Omental fat pad (tissue), 4 donors: ENCODE data around the gene DDX42. TPM values are rescaled to one million over a fixed set of nuclear protein-coding genes. Genes with fewer than 3 reads are reported as not detected.

ENCODE experiments used
- ATAC-seq: fragments of 150-250 bp; one replicate; pipeline ENCODE4 v1.9.1; 2016; ENCODE audit warnings: mild to moderate bottlenecking, moderate library complexity; ENCODE audit not compliant: low FRiP score
- DNase-seq: peaks from one replicate; pipeline ENCODE4 v3.0.0-alpha.2; 2019; ENCODE audit warnings: low spot score
- total RNA-seq, 4 donors: library from RNA; depleted of rRNA; stranded (reverse); fragments of >200 nt; gene quantifications; one replicate each; pipeline ENCODE4 v1.1.0, GENCODE V29; 2016
- TF ChIP-seq, protein P1 (sequence below), 3 donors: fragments of 450-650 bp; IDR thresholded peaks; one replicate each; pipeline ENCODE4 v1.5.1; 2016 to 2017; ENCODE audit warnings: antibody characterized with exemption in 3 of 3, mild to moderate bottlenecking in 3 of 3, moderate library complexity in 2 of 3

Gene DDX42
- total RNA-seq, 4 donors from 2014 or later = 87.2 to 150 (median 112) TPM

DNA sequence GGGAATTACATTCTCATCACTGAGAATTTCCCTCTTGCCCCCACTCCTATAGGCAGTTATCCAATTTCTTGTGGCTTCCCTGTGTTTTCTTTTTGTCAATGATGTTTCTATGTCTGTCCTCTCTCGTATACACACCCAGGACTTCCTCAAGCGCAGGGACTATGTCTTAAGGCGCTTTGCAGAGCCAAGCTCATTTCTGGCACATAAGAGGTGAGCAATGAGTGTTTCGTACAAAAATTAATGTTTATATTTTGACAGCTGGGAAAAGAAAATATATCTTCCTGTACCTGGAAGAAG is 947 bp downstream of the DDX42 start:
- DNase-seq (no peak), ATAC-seq (no peak)
- TF ChIP-seq, protein P1, sequence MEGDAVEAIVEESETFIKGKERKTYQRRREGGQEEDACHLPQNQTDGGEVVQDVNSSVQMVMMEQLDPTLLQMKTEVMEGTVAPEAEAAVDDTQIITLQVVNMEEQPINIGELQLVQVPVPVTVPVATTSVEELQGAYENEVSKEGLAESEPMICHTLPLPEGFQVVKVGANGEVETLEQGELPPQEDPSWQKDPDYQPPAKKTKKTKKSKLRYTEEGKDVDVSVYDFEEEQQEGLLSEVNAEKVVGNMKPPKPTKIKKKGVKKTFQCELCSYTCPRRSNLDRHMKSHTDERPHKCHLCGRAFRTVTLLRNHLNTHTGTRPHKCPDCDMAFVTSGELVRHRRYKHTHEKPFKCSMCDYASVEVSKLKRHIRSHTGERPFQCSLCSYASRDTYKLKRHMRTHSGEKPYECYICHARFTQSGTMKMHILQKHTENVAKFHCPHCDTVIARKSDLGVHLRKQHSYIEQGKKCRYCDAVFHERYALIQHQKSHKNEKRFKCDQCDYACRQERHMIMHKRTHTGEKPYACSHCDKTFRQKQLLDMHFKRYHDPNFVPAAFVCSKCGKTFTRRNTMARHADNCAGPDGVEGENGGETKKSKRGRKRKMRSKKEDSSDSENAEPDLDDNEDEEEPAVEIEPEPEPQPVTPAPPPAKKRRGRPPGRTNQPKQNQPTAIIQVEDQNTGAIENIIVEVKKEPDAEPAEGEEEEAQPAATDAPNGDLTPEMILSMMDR (IDR thresholded peaks at IDR 0.05) = no peak

DNA sequence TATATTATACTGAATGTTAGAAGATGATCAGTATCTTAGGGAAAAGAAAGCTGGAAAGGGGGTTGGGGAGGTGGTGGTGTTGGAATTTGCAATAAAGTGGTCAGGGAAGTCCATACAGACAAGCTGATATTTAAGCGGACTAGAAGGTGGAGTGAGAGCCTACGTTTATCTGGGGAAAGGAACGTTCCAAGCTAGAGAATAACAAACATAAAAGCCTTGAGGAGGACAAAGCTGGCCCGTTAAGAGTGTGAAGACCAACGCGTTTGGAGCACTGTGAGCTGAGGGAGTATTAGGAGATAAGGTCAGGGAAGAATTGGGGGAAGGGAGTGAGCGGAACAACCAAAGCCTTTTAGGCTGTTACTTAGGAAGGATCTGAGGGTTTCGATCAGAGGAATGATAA is 1.4 kb downstream of the DDX42 start:
- ATAC-seq (no peak), DNase-seq (no peak)
- TF ChIP-seq, protein P1 (IDR thresholded peaks at IDR 0.05) = no peak

DNA sequence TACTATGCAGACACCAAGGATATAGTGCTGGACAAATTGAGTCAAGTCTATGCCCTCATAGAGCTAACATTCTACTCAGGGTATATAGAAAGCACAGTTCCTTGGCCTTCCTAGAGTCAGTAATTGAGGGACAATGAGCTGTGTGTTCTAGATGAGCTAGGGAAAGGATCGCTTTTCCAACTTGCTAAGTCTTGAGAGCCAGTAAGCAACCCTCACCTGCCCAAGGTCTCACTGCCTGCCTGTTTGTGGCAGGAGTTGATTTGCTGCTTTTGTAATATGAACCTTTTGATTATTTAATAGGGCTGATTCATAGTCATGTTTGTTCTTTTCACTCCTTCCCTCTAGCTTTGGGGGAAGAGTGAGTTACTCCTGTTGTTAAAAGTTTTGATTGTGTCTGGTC is 6.5 kb downstream of the DDX42 start:
- ATAC-seq = no peak
- DNase-seq = no peak
- TF ChIP-seq, protein P1 (IDR thresholded peaks at IDR 0.05) = no peak

DNA sequence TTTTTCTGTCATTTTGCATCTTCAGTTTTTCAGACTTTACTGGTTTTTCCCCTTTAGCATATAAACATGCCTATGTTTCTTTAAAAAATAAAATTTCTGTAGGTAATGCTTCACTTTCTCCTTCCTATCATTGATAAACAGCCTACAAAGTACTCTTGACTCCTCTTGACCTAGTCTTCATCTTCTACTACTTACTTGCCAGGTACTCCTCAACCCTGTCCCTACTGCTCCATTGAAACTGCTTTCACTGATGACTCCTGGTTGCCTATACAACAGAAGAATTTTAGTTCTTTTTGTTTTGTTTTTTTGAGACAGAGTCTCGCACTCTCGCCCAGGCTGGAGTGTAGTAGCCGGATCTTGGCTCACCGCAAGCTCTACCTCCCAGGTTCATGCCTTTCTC is 7.0 kb downstream of the DDX42 start:
- ATAC-seq (no peak), DNase-seq (no peak)
- TF ChIP-seq, protein P1 (IDR thresholded peaks at IDR 0.05) = no peak

DNA sequence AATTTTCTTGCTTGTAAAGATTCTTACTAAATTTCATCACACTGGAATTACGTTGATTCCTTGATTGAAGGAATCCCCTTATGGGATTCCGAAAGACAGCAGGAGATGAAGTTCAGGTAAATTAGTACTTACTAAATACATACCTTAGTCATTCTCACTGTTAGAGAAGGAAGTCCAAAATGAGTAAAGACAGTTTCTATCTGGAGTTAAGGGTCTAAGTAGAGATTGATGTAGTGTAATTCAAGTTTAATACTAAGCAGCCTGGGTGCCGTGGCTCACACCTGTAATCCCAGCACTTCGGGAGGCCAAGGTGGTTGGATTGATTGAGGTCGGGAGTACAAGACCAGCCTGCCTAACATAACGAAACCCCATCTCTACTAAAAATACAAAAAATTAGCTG is 9.6 kb downstream of the DDX42 start:
- ATAC-seq = no peak
- TF ChIP-seq, protein P1 (IDR thresholded peaks at IDR 0.05) = no peak
- no peak for DNase-seq

DNA sequence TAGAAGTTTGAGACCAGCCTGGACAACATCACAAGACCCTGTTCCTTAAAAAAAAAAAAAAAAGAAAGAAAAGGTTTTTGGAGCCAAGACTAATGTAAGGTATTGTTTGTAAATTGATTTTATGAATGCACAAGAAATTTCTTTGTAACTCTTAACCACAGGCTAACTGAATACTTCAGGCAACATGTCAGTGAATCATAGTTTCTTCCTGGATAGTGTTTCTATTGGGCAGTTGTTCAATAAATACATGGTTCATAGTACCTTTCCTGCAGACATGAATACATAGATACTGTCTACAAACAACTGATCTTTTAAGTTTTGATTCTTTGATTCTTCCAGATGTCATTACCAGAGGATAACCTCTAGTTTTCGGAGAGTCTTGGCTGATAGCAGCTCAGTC is 11.6 kb downstream of the DDX42 start:
- ATAC-seq (no peak), DNase-seq (no peak)
- TF ChIP-seq, protein P1 (IDR thresholded peaks at IDR 0.05) = no peak

DNA sequence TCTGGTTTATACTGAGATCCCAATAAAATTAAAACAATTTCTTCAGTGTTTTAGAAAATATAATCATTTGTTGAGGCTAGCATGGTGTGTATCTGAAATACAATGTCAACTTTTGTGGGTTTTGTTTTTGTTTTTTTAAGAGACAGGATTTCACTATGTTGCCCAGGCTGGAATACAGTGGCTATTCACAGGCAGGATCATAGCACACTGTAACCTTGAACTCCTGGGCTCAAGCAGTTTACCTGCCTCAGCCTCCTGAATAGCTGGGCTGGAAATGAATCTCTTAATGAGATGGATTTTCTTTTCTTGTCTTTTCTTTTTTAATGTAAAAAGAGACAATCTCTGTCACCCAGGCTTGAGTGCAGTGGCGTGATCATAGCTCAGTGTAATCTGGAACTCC is 12.1 kb downstream of the DDX42 start:
- TF ChIP-seq, protein P1 (IDR thresholded peaks at IDR 0.05) = no peak
- ATAC-seq (no peak), DNase-seq (no peak)
